Measurements from ENCODE around the gene CPOX. TPM values are rescaled to one million over a fixed set of nuclear protein-coding genes. Genes with fewer than 3 reads are reported as not detected.
"Not testable (repeated sequence)": the region's sequence is repeated elsewhere in the genome, so short reads cannot be mapped to it uniquely, and the experiment has no call there.

Gene CPOX
- total RNA-seq (2014; rRNA removed; shearing (Covaris generic)), result 68.9 and 94.6 TPM in 2 replicates

DNA sequence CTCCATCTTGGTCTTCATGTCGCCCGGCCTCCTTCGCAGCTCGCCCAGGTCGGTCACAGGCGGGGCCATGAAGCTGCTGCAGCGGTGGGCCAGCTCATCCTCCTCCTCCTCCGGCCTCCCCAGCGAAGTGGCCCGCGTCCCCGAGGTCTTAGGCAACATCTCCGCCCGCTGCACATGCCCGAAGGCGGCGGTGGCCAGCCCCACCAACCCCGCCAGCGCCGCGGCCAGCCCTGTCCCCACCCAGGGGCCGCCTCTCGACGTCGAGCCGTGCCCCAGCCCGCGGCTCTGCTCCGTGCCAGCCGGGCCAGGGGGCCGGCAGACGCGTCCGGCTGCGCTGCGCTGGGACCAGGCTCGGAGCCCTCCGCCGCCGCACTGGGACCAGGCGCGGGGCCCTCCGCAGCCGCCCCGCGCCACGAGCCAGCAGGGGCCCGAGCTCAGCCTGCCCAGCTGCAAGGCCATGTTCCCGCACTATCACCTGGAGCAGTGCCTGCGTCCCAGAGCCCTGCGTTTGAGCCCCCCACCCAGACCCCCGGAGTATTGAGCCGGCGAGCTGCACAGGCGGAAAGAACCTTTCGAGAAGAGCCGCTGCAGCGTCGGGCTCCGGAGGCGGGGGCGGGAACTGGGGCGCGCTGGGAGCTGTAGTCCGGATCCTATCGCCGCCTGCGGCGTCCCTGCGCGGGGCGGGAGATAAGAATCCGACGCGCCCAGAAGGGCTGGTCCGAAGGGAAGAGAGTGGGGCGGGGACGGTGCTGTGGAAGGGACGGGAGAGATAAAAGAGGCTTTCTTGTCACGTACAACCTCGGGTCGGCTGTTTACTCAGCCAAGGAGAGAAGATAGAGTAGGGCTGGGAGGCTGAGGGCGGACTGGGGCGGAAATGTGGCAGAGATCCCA, at the start of gene CPOX:
CPOX (minus strand) TSS at position 566 of the 891 bp plus-strand sequence; CDS start at position 459, 107 bp downstream.
- DNase-seq (ENCODE audit: low read depth), result peak; percentile 99

DNA sequence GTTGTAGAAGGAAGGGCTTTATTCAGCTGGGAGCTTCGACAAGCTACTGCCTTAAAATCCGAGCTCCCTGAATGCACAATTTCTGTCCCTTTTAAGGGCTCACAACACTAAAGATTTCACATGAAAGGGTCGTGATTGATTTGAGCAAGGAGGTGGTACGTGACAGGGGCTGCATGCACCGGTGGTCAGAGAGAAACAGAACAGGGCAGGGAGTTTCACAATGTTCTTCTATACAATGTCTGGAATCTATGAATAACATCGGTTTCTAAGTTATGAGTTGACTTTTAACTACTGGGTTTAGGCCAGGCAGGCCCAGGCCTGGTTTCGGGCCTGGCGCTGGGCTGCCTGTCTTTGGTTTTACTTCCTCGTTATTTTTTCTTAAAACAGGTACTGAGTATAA, 49.4 kb upstream of the CPOX start:
- DNase-seq (ENCODE audit: low read depth), result not testable (repeated sequence)

DNA sequence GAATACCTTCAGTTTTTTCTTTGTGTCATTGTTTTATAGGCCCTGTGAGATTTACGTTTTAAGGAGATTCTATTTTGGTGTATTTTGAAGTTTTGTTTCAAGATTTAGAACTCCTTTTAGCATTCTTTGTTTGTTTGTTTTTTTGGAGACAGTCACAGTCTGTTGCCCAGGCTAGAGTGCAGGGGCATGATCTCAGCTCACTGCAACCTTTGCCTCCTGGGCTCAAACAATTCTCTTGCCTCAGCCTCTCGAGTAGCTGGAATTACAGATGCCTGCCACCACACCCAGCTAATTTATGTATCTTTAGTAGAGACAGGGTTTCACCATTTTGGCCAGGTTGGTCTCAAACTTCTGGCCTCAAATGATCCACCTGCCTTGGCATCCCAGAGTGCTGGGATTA, 48.3 kb upstream of the CPOX start:
- not testable (repeated sequence) for DNase-seq (ENCODE audit: low read depth)

DNA sequence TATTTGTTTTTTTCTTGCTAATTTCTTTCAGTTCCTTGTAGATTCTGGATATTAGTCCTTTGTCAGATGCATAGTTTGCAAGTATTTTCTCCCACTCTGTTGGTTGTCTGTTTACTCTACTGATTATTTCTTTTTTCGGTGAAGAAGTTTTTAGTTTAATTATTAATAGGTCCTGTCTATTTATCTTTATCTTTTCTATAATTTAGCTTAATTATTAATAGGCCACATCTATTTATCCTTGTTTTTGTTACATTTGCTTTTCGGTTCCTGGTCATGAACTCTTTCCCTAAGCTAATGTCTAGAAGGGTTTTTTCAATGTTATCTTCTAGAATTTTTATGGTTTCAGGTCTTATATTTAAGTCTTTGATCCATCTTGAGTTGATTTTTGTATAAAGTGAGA, 45.1 kb upstream of the CPOX start:
- not testable (repeated sequence) for DNase-seq (ENCODE audit: low read depth)

DNA sequence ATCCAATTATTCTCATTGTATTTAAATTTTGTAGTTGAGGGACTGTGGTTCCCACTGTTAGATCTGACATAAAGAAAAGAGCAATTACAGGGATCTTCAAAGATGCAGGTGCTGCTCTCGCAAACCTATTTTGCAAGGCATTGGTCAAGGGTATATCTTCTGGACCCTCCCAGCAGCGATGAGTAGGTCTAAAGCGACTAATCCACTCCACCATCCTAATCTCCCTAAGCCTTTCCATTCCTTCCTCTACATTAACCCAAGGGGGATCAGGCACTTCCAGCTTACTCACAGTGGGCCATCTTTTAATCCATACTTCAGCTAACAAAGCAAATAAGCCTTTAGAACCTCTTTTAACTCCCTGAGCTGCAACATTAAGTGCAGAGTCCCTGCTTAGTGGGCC, 37.0 kb upstream of the CPOX start:
- no peak for DNase-seq (ENCODE audit: low read depth)

DNA sequence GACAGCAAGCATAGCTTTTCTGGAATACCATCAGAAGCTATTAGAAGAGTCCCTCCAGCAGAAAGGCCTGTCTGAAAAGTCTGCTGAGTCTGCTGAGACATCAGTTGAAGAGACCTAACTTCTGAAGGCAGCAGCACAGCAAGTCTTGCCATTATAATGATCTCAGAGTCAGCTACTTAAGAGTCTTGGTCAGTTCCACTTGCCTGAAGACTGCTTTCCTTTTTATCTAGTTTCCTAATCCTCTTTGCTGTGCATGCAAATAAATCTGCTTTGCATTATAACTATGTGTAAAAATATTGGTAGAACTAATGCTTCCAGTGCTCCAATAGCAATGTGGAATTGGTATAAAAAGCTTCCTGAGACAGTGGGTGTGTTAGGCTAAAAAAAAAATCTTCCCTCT, 34.9 kb upstream of the CPOX start:
- DNase-seq (ENCODE audit: low read depth), result no peak

DNA sequence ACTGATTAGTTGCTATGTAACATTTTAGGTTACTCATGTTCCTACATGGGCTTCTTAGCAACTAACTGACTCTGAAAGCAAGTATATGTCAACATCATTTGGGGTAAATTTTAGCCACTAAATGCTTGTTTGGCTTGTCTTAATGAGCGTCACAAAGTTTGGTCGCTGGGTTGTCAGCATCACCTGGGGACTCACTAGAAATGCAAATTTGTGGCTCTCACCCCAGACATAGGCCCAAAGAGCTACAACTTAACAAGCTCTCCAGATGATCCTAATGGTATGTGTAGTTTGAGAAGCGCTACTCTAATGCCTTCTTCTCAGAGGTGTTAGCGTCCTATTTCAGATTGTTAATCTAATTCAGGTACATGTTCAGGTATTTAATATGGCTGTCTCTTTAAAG, 32.7 kb upstream of the CPOX start:
- DNase-seq (ENCODE audit: low read depth), result no peak

DNA sequence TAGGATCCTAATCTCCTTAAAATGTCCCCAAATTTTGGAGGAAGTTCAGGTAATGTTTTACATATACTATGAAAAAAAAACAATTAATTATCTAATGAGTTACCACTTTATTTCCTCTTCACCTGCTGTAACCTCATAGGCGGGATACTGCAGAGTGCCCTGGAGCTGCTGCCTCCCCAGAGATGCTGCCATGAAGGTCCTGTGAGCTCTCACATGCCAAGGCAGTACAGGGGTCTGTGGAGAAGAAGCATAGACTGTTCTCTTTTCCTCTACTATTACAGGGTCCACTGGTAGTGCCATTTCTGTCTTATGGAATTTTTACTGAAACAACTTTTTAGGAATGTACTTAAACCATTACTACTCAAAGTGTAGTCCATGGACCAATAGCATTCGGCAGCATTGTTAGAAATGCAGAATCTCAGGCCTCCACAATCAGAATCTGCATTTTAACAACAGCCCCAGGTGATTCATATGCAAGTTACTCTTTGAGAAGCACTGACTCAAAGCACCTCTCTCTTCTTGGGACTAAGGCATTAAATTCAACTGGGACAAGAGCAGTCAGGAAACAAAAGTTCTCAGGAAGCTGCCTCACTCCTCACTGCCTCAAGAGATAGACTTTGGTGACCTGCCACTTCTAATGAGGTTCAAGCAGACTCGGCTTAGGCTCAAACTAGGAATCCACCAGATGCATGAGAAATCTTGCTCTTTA, 30.3 kb upstream of the CPOX start:
- DNase-seq (ENCODE audit: low read depth), result no peak

DNA sequence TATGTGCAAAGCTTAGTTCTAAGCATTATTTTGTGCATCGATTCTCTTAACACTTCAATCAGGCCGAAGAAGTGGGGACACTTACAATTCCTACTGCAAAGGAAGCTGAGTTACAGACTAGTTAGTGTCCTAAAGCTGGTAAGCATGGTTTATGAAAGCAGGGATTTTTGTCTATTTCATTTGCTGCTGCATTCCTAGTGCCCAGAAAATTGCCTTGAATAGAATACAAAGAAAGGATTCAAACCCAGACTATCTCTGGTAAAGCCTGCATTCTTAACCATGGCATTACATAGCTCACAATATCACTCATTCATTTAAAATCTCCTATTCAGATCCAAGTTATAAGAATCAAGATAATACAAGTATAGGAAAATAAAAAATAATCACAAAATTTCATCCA, 24.4 kb upstream of the CPOX start:
- DNase-seq (ENCODE audit: low read depth), result no peak

DNA sequence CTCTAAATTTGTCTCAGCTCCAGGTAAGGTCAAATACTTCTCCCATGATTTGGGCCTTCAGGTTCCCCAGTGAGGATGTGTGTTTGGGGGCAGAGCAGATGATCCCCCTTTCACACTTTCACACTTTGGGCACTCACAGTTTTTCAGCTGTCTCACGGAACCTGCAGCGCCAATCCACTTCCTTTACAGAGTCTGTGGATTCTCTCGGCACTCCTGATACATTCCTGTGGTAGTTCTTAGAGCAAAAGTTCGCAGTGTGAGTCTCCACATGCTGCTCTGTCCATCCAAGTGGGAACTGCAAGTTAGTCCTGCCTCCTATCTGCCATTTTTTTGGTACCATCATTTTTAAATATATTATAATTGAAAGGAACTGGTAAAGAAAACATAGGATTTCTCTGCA, 20.2 kb upstream of the CPOX start:
- peak; percentile 56 for DNase-seq (ENCODE audit: low read depth)

DNA sequence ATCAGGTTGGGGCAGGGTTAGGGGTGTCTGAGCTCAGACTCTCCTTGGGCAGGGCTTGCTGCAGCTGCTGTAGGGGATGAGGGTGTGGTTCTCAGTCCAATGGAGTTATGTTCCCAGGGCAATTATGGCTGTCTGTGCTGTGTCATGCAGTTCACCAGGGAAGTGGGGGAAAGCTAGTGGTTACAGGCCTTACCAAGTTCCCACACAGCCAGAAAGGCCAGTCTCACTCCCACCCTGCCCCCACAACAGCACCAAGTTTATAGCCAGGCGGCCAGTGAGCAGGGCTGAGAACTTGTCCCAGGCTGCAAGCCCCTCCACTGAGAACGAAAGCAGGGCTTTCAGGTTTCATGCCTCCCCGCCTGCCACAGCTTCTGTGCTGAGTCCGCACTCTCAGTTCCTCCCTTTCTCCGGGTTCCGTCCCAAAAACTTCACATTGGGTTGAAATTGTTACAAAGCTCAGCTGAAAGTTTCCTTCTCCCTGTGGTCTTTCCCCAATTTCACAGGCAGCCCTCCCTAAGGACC, 19.6 kb upstream of the CPOX start:
- DNase-seq (ENCODE audit: low read depth), result peak; percentile 24

DNA sequence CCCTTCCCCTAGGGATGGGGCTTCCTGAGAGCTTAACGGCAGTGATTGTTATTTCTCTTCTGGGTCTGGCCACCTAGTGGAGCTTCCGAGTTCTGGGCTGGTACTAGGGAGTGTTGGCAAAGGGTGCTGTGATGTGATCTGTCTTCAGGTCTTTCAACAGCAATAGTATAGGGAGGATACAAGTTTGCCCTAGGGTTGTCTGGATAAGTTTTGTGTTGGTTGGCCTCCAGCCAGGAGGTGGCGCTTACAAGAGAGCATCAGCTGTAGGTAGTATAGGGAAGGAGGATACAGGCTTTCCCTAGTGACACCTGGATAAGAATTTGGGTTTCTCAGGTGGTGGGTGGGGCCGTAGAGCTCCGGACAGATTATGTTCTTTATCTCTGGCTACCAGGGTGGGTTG, 19.2 kb upstream of the CPOX start:
- no peak for DNase-seq (ENCODE audit: low read depth)

DNA sequence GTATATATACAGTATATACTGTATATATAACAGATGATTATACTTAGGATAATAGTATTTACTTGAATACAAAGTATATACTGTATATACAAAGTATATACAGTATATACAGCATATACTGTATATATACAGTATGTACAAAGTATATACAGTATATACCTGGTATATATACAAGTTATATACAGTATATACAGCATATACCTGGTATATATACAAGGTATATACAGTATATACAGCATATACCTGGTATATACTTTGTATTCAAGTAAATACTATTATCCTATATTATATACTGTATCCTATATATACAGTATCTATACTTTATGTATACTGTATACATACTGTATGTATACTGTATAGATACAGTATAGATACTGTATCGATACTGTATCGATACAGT, 14.6 kb upstream of the CPOX start:
- DNase-seq (ENCODE audit: low read depth), result no peak

DNA sequence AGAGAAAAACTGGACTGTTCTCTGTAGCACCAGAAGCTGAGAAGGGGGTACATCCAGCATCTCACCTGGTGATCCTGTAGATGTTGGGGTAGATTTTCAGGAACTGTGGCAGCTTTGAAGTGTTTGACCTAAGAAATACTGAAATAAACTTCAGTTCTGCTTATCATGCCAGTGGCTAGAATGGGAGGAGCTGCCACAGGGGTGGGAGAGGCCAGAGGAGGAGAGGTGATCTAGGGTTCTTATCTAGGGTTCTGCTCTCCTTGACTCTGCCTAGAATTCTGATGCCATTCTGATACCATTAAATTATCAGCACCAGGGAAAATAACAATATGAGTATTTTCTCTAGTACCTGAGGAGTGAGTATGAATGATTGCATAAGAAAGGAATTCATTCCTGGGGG, 10.2 kb upstream of the CPOX start:
- peak; percentile 23 for DNase-seq (ENCODE audit: low read depth)

DNA sequence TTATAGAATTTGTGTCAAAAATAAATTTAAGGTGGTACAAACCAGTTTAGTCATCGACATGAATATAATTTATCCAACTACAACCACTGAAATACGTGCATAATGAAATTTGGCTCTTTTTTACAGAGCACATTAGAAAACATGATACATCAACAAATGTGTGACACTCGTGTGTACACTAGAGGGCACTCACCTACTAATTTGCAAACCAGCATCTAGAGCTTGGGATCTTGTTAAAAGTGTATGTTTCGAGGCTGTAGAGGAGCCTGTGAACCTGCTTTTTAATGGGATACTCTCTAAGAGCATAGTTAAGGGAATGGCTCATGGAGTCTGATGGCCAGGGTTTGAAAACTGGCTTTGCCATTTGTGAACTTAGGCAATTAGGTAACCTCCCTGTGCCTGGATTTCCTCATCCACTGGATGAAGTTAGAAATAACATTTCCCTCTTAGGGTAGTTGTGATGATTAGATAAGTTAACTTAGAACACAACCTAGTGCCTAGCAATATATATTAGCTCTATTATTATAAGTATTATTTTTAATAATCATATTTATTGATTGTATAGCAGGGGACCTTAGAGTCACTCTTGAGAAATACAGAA, 8.8 kb upstream of the CPOX start:
- peak; percentile 79 for DNase-seq (ENCODE audit: low read depth)

DNA sequence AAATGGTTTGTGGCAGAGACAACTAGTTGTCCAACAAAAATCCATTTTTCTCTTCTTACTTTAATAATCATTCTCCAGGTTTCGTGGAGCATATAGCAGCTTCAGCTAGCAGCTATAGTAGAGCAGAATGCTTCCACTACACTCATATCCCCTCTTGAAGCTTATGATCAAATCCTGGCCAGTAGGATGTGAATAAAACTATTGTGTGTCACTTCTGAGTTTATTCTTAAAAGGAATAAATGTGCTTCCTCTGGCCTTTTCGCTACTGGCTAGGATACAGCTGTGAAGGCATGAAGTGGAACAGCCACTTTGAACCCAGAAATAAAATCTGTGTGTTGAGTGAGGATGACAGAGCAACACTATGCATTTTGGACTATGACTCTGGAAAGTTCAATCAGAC, 7.8 kb upstream of the CPOX start:
- no peak for DNase-seq (ENCODE audit: low read depth)

DNA sequence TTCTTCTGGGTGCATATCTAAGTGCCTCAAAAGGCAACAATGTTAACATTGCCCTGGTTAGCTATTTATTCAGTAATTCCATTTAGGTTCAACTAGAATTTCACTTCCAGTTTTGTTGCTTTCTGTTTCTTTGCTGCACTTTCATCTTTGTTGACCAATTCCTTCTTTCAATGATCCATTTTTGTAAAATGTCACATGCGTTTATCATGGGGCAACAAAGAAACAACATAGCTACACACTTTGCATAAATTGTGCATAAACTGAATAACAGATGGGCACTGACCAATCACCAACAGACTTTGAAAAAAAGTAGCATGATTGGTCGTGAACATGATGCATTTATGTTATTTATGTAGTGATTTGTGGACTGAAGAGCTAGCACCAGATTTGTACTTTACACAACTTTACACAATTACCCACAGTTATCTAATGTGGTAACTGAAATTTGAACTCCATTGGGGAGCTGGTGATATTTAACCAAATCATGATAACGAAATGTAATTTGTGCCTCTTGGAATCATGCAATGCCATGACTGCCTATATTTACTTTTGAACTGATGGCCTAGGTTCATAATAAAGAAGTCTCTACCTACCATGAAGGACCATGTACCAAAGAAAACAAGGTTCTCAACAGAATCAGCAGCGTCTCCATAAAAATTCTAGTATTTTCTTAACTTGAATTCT, 7.1 kb upstream of the CPOX start:
- no peak for DNase-seq (ENCODE audit: low read depth)

DNA sequence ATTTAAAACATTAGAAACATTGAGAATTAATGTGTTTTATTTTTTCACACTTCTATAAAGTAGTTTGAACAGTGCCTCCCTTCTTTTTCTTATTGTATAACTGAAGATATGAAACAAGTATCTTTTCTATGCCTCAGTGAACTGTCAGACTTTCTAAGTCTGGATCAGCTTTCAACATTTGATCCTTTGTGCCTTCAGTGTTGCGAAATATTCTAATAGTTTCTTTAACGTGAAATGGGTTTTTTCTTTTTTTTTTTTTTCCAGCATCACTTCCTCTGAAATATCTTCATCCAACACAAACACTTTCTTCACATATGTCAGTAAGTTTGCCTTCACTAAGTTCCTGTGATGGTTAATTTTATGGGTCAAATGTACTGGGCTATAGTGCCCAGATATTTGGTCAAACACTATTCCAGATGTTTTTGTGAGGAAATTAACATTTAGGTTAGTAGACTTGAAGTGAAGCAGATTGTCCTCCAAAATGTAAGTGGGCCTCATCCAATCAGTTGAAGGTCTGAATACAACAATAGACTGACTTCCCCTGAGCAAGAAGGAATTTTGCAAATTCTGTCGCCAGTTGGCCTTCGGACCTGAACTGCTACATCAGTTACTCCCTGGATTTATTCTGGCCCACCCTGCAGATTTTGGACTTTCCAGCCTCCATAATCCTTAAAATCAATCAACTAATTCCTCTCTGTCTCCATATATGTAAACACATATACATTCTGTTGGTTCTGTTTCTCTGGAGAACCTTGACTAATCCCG, 6.4 kb upstream of the CPOX start:
- DNase-seq (ENCODE audit: low read depth), result no peak

DNA sequence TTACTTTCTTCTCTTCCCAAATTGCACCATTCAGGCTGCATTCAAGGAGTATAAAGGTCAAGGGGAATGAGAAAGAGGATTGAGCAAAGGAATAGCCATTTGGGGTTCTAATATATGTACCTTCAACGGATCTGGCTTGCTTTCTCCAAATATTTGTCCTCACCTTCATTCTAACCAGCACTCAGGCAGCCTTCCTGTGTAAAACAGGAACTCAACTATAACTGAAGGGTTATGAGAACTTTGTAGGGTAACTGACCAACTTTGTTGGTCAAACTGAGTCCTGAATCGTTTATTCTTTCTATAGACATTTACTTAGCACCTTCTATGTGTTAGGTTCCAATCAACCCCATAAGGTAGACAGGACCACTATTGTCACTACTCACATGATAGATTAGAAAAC, 5.1 kb upstream of the CPOX start:
- no peak for DNase-seq (ENCODE audit: low read depth)

DNA sequence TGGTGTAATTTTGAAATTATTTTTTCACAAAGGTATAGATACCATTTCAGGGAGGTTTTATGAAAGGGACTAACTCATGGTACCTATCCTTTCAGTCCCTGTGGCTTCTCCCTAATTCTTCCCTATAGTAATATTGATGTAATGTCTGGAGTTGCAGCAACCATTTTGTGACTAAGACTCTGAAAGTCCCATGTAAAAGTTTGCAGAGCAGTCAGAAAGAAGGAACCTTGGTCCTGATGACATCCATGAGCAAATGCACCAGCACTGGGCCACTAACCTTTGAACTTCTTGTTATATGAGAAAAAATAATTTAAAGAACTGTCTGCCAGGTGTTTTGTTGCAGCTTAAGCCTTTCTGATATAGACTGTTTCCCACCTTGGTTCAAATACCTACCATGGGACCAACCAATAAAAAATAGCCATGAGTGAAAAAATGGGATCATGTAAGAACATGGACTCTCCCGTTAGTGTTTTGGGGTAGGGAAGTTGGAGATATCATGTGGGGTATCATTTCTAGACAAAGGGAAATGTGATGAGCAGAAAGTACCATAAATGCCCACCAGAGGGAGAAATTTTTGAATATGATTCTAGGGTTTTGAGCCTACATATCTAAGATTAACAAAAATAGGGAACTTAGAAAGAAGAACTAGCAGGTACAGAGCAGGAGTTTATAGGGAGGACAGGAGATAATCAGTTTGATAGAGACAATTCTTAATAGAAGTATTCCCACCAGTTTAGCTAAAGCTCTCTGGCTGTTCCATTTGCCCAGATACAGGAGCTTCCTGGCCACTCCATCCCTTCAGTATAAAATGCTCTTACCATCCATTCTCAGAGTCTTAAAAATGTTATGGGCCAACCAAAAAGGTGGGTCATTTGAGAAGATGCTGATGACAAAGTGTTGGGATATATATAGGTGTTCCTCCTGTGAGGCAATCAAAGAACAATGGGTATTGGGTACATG, 3.4 kb upstream of the CPOX start:
- DNase-seq (ENCODE audit: low read depth), result peak; percentile 44
